Right forelimb (tissue), 1 donor: Measurements from ENCODE around the gene OSBPL2.

Source experiments
- DNase-seq: peaks from one replicate; pipeline ENCODE4 v3.0.0-alpha.2; 2018

The OSBPL2 gene

GRCh38 chr20:62303340-62304226 lies 65.3 kb downstream of the OSBPL2 start:
- DNase-seq: peak; percentile 58

DNA sequence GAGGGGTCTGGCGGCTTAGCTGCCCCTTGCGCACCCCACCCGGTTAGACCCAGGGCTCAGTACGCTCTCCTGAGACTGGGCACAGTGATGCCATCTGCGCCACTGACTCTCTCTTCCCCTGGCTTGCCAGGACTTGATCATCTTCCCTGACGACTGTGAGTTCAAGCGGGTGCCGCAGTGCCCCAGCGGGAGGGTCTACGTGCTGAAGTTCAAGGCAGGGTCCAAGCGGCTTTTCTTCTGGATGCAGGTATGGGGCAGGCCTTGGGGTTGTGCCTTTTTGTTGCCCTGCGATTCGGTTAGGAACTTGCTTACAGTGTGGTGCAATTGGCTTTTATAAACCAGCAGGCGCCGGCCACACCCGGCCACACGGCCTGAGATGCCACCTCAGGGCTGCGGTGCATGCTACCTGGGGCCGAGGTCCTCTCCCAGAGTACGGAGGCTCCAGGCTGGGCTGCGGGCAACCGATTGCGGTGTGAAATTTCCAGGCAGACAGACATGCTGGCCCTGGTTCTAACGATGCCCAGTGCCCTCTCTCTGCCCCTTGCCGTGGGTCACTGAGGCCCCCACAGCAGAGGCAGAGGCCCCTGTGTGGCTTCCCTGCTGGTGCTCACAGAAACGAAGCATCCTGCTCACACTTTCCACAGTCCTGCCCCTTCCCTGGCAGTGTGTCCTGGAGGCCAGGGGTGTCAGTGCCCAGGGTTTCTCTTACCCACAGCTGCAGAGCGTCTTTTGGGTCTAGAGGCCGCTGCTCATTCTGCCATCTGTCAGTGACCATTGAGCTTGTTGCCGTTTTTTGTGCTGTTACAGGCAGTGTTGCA lies 66.2 kb downstream of the OSBPL2 start:
- DNase-seq: no peak

DNA sequence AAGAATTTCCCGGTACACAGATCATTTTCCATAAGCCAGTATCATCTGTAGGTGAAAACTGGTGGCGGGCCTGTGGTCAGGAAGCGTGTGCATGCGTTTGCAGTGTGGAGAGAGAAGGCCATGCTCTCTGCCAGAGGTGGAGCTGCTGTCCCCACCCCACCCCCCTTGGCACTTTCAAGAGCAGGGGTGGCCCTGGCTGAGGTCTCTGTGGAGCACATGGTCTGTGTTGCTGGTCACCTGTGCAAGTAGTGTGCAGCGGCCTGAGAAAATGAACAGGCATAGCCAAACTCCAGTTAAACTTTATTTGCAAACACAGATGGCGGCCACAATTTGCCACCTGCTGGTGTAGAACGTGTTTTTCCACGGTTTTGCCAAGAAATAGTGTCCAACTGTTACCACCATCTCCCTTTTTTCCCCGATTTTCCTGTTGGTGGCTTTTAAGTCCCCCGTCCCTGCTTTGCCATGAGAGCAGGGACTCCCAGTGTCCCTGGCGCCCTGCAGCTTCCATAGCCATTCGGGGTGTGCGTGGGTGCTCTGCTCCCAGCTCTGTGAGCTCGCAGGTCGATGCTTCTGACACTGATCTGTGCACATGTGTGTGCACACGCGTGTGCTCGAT lies 66.9 kb downstream of the OSBPL2 start:
- DNase-seq: no peak

GRCh38 chr20:62305765-62306413 lies 67.6 kb downstream of the OSBPL2 start:
- no peak for DNase-seq

GRCh38 chr20:62306414-62307187 lies 68.3 kb downstream of the OSBPL2 start:
- DNase-seq: no peak

GRCh38 chr20:62307226-62308101 lies 69.1 kb downstream of the OSBPL2 start:
- no peak for DNase-seq

DNA sequence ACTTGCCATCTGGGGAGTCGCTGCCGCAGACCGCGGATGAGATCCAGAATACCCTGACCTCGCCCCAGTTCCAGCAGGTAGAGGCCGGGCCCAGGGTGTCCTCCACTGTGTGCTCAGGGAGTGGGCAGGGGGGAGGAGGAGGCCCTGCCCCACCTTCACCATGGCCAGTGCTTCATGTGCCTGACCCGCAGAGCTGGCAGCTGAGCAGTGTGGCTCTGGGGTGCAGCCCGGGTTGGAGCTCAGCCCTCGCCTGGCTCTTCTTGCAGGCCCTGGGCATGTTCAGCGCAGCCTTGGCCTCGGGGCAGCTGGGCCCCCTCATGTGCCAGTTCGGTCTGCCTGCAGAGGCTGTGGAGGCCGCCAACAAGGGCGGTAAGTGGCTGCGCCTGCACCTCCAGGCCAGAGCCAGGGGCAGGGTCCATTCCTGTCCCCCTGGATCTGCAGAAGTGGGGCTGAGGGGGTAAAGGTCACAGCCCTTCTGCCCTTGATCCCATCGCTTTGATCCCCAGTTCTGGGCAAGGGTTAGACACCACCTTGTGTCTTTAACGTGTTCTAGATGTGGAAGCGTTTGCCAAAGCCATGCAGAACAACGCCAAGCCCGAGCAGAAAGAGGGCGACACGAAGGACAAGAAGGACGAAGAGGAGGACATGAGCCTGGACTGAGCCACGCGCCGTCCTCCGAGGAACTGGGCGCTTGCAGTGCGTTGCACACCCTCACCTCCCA lies 69.9 kb downstream of the OSBPL2 start:
- DNase-seq: no peak

DNA sequence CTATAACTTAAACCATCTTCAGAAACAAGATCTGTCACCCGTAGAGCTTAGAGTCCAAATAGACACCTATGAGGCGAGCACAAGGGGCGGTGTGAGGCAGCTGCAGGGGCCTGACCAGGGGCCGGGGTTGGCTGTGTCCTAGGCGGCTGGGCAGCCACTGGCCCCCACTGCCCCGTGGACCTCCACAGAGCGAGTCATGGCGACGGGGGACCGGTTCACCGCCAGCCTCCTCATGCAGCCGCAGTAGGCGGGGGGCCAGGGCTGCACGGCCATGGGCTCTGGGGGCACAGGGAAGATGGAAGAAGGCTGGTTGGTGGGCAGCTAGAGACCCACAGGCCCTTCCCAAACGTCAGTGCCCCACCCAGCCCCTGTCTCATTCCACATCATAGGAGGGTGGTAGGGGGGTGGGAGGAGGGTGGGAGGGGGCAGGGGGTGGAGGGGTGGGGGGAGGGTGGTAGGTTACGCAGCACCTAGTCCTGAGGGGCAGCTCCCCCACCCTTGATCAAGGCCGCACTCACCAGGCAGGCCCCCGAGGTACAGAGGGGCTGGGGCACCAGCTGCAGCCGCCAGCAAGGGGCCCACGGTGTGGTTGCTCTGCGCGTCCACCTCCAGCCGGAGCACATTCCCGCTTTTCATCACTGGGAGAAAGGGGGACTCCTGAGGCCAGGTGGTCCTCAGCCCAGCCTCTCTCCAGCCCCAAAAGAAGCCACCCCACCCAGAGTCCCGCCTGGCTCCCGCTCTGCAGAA lies 71.0 kb downstream of the OSBPL2 start:
- DNase-seq: no peak

DNA sequence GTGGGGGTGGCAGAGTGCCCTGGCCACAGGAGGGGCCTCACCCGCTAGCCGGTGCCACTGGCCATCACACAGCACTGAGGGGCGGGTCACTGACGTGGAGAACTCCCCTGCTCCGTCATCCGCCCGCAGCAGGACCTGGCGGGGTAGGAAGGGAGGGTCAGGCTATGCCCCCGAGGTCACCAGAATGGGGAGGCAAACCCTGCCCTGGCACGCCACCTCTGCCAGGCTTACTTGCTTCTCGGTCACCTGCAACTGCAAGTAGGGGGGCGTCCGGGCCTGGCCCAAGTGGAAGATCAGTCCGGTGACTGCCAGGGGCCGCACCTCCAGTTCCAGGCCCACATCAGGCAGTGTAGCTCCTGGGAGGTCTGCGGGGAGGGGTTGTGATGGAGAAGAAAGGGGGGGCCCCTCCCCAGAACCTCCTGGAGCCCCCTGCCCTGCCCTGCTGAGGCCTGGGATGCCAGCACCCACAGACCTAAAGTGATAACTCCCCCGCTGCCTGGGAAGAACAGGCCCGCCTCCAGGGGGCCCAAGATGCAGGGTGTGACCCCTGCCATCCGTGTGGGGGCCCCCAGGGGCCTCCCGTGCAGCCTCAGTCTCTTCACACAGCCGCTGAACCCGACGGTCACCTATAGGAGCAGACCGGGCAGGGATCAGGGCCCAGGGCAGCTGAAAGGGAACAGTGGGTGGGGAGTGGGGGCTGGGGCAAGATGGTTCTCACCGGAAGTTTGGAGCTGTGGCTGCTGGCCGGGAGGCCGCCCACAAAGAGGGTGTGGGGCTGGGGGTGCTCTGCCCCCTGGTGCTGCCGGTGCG lies 71.8 kb downstream of the OSBPL2 start:
- no peak for DNase-seq

- DNase-seq: no peak
Measured at GRCh38 chr20:62310757-62311121, 72.4 kb downstream of the OSBPL2 start.

DNA sequence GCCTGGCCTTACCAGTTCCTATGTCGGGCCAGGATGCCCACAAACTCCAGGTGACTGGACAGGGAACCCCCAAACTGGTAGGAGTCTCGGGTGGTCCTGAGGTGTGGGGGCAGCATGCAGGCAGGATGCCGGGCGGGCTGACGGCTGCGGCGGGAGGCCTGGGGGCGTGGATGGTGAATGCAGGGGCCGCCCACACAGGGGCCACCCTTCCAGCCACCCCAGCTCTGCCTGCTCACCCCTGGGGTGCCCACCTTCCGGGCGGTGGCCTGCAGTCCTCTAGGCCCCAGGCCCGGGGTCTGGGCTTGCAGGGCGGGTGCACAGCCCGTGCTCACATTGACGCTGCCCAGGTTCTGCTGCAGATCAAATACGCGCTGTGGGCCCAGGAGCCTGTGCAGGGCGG lies 72.8 kb downstream of the OSBPL2 start:
- DNase-seq: no peak

DNA sequence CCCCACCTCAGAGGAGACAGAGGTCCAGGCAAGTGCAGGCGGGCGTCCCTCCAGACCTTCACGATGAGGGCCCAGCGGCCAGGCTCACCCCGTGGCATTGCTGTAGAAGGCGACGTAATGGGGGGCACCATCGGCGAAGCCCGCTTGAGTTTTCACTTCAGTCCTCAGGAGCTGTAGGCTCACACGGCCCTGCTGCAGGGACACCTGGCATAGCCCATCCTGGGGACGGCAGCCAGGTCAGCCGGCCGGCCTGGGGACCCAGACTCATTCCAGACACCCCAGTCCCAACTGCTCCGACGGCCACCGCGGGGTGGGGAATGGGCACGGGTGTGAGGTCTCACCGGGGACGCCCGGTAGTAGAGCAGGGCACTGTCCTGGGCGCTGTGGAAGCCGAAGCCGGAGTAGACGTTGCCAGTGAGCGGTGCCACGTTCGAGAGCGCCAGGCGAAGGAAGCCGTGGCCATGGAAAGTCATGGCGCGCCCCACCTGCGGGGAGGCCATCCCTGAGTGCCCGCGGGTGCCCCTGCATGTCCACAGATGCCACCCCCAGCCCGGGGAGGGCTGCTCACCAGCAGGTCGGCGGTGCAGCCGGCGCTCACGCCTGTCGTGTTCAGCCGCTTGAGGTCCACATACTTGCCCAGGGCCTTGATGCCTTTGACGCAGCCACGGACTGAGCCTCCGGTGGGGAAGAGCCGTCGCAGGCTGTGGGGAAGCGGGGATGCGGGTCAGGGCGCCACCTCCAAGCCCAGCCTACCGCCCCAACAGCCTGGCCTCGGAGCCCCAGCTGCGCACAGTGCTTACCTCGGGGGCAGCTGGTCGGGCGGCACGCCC lies 73.7 kb downstream of the OSBPL2 start:
- no peak for DNase-seq

- no peak for DNase-seq
Measured at GRCh38 chr20:62312662-62312977, 74.3 kb downstream of the OSBPL2 start.

- no peak for DNase-seq
Measured at GRCh38 chr20:62313021-62313420, 74.7 kb downstream of the OSBPL2 start.

DNA sequence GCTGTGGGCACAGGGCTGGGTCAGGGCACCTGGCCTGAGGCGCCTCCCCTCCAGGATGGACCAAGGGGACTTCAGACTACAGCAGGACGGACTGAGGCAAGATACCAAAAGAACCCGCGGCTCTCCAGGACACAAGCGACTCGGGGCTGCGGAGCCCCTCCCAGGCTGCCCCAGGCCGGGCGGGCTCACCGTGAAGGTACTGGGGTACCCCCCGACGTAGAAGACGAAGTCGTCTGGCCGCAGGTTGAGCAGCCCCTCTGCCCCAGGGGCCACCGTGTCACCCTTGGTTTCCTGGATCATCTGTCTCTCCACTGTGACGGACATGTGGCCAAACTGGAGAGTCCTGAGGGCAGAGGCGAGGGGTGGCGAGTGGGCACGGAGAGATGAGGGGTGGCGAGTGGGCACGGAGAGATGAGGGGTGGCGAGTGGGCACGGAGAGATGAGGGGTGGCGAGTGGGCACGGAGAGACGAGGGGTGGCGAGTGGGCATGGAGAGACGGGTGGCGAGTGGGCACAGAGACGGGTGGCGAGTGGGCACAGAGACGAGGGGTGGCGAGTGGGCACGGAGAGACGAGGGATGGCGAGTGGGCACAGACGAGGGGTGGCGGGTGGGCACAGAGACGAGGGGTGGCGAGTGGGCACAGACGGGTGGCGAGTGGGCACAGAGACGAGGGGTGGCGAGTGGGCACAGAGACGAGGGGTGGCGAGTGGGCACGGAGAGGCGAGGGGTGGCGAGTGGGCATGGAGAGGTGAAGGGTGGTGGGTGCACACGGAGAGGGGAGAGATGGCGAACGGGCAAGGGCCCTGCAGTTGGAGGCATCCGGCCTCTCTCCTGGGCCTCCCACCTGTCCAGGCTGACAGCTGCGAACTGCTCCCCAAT lies 75.4 kb downstream of the OSBPL2 start:
- no peak for DNase-seq

DNA sequence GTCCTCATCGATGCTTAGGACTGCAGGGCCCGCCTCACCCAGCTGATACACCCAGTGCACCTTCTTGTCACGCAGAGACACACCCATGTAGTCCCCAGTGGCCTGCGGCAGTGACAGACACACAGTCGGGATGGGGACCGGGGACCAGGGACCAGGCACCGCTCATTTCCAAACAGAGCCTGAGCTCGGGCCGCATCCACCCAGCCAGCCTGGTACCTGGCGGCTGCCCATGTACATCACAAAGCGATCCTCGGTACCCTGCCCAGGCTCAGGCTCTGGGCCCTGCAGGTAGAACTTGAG lies 76.0 kb downstream of the OSBPL2 start:
- no peak for DNase-seq

DNA sequence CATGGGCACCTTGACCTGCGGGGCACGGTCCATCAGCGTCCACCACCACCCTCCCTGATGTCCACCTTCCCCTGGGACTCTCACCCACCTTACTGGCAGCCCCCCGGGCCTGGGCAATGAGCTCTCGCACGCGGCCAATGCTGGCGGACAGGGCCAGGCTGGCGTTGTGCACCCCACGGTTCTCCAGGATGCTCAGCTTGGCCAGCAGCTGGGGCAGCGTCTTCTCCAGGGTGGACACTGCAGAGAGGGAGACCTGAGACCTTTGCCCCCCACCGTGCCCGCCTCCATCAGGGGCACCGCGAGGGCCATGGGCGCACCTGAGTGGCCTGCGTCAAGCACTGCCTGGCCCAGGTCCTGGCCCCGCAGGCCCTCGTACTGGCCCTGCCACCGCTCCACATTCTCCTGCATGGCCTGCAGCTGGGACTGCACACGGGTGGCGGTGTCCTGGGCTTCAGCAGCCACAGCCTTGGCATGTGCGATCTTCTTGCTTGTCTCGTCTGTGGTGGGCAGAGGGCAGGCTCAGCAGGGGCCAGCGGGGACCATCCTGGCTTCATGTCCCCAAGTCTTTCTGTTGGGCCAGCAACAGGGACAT lies 76.5 kb downstream of the OSBPL2 start:
- DNase-seq: no peak
